ENCODE measurements around the gene PRSS1.

- no peak for TF ChIP-seq EZH2phosphoT487 (IDR thresholded peaks at IDR 0.05; ENCODE audit: low read depth)
- TF ChIP-seq CTCF (IDR thresholded peaks at IDR 0.05; ENCODE audit: low read depth, low read length): no peak
These were observed 31.8 kb upstream of the PRSS1 start for GRCh38 chr7:142717453-142717852.
